ENCODE measurements around the gene SNAP47.

SNAP47 gene

DNA sequence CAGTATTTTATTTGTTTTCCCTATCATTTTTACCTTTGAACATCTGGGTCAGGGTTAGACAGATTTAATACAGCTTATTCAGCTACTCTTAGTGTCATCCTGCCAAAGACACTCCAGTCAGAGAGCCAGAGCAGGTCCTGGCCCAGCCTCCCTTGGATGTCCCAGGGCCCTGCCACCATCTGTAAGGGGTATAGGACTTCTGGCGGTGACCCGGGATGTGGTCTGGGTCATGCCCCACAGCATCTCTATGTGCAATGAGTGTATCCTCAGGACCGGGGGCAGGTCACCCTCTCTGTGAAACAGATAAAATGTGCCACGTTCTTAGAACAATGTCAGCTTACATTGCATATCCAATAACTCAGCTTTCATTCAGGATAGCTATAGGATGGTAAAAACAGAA lies 42.4 kb downstream of the SNAP47 start:
- peaks cover 38 to 87% (median 53%) of the 10 kb centered on the region in 11 experiments; a peak in 21 of 22 replicates for H3K36me3 ChIP-seq
- no peaks in the 10 kb centered on the region for H3K9me3 ChIP-seq (replicated peaks in 1 of 11)
- no peak overlapping the region for H3K9ac ChIP-seq
- H3K4me3 ChIP-seq, result no peak overlapping the region
- H4K20me1 ChIP-seq, result peaks cover 0 to 67% (median 23%) of the 10 kb centered on the region in 11 experiments; a peak in 11 of 22 replicates
- peaks cover 0 to 9% (median 0%) of the 10 kb centered on the region in 10 experiments; a peak in 5 of 20 replicates for H3K4me1 ChIP-seq
- no peak for TF ChIP-seq Cebpa-rat (IDR thresholded peaks at IDR 0.05)
- no peaks in the 10 kb centered on the region for H3K27me3 ChIP-seq
- H3K27ac ChIP-seq, result no peak overlapping the region
- no peak overlapping the region for H3K4me2 ChIP-seq

DNA sequence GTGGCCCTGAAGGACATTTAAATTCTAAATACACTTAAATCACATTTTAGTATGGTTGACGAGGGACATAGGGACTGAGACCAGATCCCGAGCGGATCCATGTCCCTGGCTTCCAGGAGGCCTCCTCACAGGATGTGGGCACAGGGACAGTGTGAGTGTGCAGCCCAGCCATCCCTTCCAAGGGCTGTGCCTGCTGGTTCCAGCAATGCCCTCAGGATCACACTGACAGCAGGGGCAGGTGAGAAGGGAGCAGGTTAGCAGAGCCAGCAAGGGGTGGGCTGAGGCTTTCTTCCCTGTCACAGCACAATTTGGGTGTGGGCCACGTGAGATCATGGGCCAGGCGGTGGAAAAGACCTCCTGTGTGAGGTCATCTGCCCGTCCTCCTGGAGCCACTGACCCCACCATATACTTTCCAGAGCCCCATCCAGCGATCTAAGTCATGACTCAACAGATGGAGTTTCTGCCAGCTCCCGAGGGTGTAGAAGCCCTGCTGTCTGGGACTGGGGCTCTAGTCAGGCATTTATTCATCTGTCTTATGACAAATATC lies 43.2 kb downstream of the SNAP47 start:
- Histone ChIP-seq H3K4me2 (no peak overlapping the region), H3K9ac (no peak overlapping the region), H3K27me3 (no peaks in the 10 kb centered on the region), H3K9me3 (replicated peaks in 1 of 11) (no peaks in the 10 kb centered on the region), H3K4me3 (no peak overlapping the region), H3K4me1 (peaks cover 0 to 9% (median 0%) of the 10 kb centered on the region in 10 experiments; a peak in 5 of 20 replicates), H4K20me1 (peaks cover 0 to 67% (median 20%) of the 10 kb centered on the region in 11 experiments; a peak in 11 of 22 replicates), H3K36me3 (peaks cover 35 to 81% (median 53%) of the 10 kb centered on the region in 11 experiments; a peak in 21 of 22 replicates), H3K27ac (no peak overlapping the region)
- TF ChIP-seq Cebpa-rat (IDR thresholded peaks at IDR 0.05), result no peak

DNA sequence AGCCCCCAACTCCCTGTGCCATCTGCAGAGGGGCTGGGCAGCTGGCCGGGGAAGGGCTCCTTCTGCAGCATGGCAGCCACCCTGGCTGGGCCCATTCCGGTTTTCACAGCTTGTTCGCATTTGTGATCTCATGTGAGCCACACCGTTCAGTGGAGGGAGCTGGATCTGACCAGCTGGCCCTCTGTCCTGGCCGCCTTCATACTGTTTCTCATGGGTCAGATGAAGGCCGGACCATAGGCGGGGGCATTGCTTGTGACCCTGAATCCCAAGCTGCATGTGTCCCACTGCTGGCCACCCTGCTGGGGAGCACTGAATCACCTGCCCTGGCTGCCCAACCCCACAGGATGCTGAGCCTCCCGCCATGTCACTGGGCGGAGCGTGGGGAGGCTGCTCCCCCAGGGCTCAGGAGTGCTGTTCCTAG lies 43.8 kb downstream of the SNAP47 start:
- Histone ChIP-seq H3K27ac (no peak overlapping the region), H3K4me3 (no peak overlapping the region), H3K36me3 (peaks cover 32 to 75% (median 53%) of the 10 kb centered on the region in 11 experiments; a peak in 21 of 22 replicates), H4K20me1 (peaks cover 0 to 61% (median 17%) of the 10 kb centered on the region in 11 experiments; a peak in 11 of 22 replicates), H3K4me1 (peaks cover 0 to 4% (median 0%) of the 10 kb centered on the region in 10 experiments; a peak in 3 of 20 replicates), H3K9ac (no peak overlapping the region), H3K9me3 (replicated peaks in 1 of 11) (no peaks in the 10 kb centered on the region), H3K27me3 (no peaks in the 10 kb centered on the region), H3K4me2 (no peak overlapping the region)
- no peak for TF ChIP-seq Cebpa-rat (IDR thresholded peaks at IDR 0.05)

- TF ChIP-seq Cebpa-rat (IDR thresholded peaks at IDR 0.05), result no peak
Measured at GRCh38 chr1:227779685-227780084, 44.5 kb downstream of the SNAP47 start.

GRCh38 chr1:227780101-227781044 lies 45.1 kb downstream of the SNAP47 start:
- H3K9ac ChIP-seq, result no peak overlapping the region
- TF ChIP-seq Cebpa-rat (IDR thresholded peaks at IDR 0.05), result no peak
- H3K36me3 ChIP-seq, result peaks cover 28 to 62% (median 42%) of the 10 kb centered on the region in 11 experiments; a peak in 21 of 22 replicates

More at GRCh38 chr1:227779685-227780084, 44.5 kb downstream of the SNAP47 start:
- Histone ChIP-seq H3K27ac (no peak overlapping the region), H3K4me3 (no peak overlapping the region), H3K9me3 (replicated peaks in 1 of 11) (no peaks in the 10 kb centered on the region), H4K20me1 (peaks cover 0 to 55% (median 11%) of the 10 kb centered on the region in 11 experiments; a peak in 10 of 22 replicates), H3K4me1 (no peaks in the 10 kb centered on the region), H3K9ac (no peak overlapping the region), H3K4me2 (no peak overlapping the region), H3K27me3 (no peaks in the 10 kb centered on the region), H3K36me3 (peaks cover 28 to 68% (median 49%) of the 10 kb centered on the region in 11 experiments; a peak in 21 of 22 replicates)

GRCh38 chr1:227781314-227781930 lies 46.2 kb downstream of the SNAP47 start:
- Histone ChIP-seq H3K4me2 (no peak overlapping the region), H3K4me1 (no peaks in the 10 kb centered on the region), H3K9me3 (replicated peaks in 1 of 11) (no peaks in the 10 kb centered on the region), H3K4me3 (no peak overlapping the region), H3K9ac (no peak overlapping the region), H4K20me1 (peaks cover 0 to 48% (median 7%) of the 10 kb centered on the region in 11 experiments; a peak in 14 of 22 replicates), H3K27me3 (peaks cover 3 to 9% (median 7%) of the 10 kb centered on the region in 11 experiments), H3K36me3 (peaks cover 18 to 51% (median 34%) of the 10 kb centered on the region in 11 experiments; a peak in 21 of 22 replicates), H3K27ac (no peak overlapping the region)
- no peak for TF ChIP-seq Cebpa-rat (IDR thresholded peaks at IDR 0.05)

More at GRCh38 chr1:227780101-227781044, 45.1 kb downstream of the SNAP47 start:
- H3K9me3 ChIP-seq (replicated peaks in 1 of 11), result no peaks in the 10 kb centered on the region
- H3K27me3 ChIP-seq, result no peaks in the 10 kb centered on the region
- H4K20me1 ChIP-seq, result peaks cover 0 to 48% (median 7%) of the 10 kb centered on the region in 11 experiments; a peak in 11 of 22 replicates
- no peak overlapping the region for H3K4me3 ChIP-seq
- no peak overlapping the region for H3K27ac ChIP-seq
- no peak overlapping the region for H3K4me2 ChIP-seq
- H3K4me1 ChIP-seq, result no peaks in the 10 kb centered on the region

- H3K4me3 ChIP-seq, result no peak overlapping the region
- peaks cover 0 to 56% (median 11%) of the 10 kb centered on the region in 11 experiments; a peak in 15 of 22 replicates for H4K20me1 ChIP-seq
- H3K9ac ChIP-seq, result no peak overlapping the region
- H3K27ac ChIP-seq, result no peak overlapping the region
- peaks cover 11 to 17% (median 15%) of the 10 kb centered on the region in 11 experiments for H3K27me3 ChIP-seq
- no peak overlapping the region for H3K4me2 ChIP-seq
- no peaks in the 10 kb centered on the region for H3K9me3 ChIP-seq (replicated peaks in 1 of 11)
- TF ChIP-seq Cebpa-rat (IDR thresholded peaks at IDR 0.05), result no peak
- H3K4me1 ChIP-seq, result peaks cover 3 to 6% (median 5%) of the 10 kb centered on the region in 10 experiments; a peak in 19 of 20 replicates
- H3K36me3 ChIP-seq, result peaks cover 16 to 47% (median 30%) of the 10 kb centered on the region in 11 experiments; a peak in 19 of 22 replicates
Measured at GRCh38 chr1:227782226-227782625, 47.0 kb downstream of the SNAP47 start.

- H3K4me3 ChIP-seq, result no peak overlapping the region
Measured at GRCh38 chr1:227785094-227785804, 50.0 kb downstream of the SNAP47 start.

More at GRCh38 chr1:227785094-227785804, 50.0 kb downstream of the SNAP47 start:
- no peak for TF ChIP-seq Cebpa-rat (IDR thresholded peaks at IDR 0.05)
- no peak overlapping the region for H3K4me2 ChIP-seq
- no peaks in the 10 kb centered on the region for H3K9me3 ChIP-seq (replicated peaks in 1 of 11)
- peaks cover 17 to 26% (median 21%) of the 10 kb centered on the region in 11 experiments for H3K27me3 ChIP-seq
- peaks cover 9 to 19% (median 17%) of the 10 kb centered on the region in 10 experiments; a peak in 19 of 20 replicates for H3K4me1 ChIP-seq
- peaks cover 9 to 23% (median 18%) of the 10 kb centered on the region in 11 experiments; a peak in 17 of 22 replicates for H3K36me3 ChIP-seq
- no peak overlapping the region for H3K27ac ChIP-seq
- no peak overlapping the region for H3K9ac ChIP-seq
- peaks cover 0 to 43% (median 15%) of the 10 kb centered on the region in 11 experiments; a peak in 15 of 22 replicates for H4K20me1 ChIP-seq
